ENCODE data around the gene CCDC120.

CCDC120 gene

DNA sequence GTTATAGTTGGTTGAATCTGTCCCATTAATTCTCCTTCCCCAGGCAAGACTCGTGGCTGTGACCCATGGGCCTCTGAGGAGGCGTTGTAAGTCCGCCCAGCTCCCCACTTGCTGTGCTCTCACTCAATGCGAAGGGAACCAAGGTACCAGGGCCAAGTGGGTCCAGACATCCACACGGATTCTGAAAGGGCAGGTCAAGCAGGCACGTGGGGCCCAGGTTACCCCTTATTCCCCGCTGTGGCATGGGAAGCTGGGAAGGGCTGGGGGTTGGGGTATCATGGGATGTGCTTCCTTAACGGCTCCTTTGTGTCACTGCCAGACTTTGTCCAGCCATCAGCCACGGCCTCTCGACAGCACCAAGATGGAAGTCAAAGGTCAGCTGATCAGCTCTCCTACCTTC is 3.1 kb downstream of the CCDC120 start:
- DNase-seq (ENCODE audit: low read depth in 2 of 2, low spot score in 1 of 2) = no peak

DNA sequence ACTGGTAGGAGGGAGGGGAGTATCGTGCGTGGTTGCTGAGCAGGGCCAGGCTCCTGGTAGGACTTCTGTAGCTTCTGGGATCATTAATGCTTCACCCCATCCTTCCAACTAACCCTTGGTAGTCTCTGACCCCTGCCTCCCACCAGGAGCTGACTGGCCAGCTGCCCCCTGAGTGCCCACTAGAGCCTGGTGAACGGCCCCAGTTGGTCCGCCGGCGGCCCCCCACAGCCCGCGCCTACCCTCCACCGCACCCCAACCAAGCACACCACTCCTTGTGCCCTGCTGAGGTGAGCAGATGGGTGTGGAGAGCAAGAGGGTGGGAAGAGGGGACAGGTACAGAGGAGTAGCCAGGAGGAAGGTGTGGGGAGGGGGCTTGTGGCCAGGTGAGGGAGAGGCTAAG is 4.9 kb downstream of the CCDC120 start:
- no peak for DNase-seq (ENCODE audit: low read depth in 2 of 2, low spot score in 1 of 2)

DNA sequence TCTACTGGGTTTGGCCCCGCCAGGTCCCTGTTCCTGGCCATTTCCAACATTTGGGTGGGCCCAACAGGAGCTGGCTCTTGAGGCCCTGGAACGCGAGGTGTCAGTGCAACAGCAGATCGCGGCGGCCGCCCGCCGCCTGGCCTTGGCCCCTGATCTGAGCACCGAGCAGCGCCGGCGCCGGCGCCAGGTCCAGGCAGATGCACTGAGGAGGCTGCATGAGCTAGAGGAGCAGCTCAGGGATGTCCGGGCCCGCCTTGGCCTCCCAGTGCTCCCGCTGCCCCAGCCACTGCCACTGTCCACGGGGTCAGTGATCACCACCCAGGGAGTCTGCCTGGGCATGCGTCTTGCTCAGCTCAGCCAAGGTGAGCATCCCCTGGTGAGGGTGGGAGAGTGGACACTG is 5.5 kb downstream of the CCDC120 start:
- DNase-seq (ENCODE audit: low read depth in 2 of 2, low spot score in 1 of 2) = no peak

DNA sequence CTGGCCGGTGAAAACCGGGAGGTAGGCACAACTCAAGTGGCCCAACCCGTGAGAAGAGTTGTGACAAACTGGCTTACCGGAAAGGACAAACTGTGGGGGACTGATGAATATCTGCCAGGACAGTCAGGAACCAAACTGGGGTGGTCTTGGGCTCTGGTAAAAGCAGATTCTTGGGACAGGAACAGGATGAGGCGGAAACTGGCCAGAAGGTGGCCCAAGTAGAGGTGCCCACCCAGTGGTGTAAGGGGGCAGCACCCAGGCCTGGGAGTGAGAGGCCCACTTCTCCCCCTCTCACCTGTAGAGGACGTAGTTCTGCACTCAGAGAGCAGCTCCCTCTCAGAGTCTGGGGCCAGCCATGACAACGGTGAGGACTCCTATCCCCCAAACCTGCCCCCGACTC is 5.9 kb downstream of the CCDC120 start:
- no peak for DNase-seq (ENCODE audit: low read depth in 2 of 2, low spot score in 1 of 2)

DNA sequence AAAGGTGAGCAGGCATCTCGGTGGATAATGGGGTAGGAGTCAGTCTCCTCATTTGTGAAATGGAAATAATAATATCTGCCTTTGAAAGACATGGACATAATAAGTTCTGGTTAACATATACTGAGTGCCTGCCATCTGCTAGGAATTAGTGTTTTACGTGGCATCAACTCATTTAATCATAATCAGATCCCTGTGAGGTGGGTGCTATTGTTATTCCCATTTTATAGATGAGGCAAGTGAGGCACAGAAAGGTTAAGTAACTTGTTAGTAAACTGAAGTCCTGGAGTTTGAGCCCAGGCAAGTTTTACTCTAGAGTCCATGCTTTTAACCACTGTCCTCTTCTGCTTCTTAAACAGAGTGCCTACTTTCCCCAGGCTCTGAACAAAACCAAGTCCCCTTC is 7.5 kb downstream of the CCDC120 start:
- no peak for DNase-seq (ENCODE audit: low read depth in 2 of 2, low spot score in 1 of 2)

DNA sequence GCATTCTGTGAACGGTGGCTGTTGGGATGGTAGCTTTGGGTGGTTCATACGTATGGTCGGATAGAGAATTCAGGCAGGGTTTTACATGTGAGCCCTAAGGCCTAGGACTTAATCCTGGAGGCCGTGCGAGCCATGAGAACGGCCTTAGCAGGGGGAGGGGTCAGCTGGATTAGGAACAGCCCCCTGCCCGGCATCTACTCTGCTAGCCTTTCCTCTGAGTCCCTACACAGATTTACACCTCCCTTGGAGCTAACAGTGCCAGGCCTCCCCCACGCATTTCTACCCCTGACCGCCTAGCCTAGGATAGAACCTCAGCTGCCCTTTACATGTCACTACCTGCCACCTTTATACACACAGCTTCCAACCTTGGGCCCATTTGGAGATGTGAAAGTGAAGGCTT is 7.9 kb downstream of the CCDC120 start:
- no peak for DNase-seq (ENCODE audit: low read depth in 2 of 2, low spot score in 1 of 2)

DNA sequence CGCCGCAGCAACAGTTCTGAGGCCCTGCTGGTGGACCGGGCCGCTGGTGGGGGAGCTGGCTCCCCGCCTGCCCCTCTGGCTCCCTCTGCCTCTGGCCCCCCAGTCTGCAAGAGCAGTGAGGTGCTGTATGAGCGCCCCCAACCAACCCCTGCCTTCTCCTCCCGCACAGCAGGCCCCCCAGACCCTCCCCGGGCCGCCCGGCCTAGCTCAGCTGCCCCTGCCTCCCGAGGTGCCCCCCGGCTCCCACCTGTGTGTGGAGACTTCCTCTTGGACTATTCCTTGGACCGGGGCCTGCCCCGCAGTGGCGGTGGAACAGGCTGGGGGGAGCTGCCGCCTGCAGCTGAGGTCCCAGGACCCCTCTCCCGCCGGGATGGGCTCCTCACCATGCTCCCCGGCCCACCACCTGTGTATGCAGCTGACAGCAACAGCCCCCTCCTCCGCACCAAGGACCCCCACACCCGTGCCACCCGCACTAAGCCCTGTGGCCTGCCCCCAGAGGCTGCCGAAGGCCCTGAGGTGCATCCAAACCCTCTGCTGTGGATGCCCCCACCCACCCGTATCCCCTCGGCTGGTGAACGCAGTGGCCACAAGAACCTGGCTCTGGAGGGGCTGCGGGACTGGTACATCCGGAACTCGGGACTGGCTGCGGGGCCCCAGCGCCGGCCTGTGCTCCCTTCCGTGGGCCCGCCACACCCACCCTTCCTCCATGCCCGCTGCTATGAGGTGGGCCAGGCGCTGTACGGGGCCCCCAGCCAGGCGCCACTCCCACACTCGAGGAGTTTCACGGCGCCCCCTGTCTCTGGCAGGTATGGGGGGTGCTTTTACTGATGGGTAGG is 8.7 kb downstream of the CCDC120 start:
- no peak for DNase-seq (ENCODE audit: low read depth in 2 of 2, low spot score in 1 of 2)

DNA sequence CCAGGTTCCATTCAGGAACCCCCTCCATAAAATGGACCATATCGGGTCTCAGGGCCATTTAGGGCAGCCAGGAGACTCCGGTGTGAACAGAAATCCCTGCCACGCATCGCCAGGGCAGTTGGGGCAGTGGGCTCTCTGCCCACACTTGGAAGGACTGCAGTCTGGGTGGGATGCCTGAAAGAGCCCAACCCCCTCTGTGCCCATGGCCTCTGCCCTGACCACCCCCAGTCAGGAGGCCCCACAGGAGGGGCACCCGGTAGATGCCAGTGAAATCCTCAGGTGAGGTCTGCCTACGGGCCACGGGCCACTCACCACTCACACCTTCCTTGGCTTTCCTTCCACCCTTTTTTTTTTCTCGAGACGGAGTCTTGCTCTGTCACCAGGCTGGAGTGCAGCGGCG is 10.2 kb downstream of the CCDC120 start:
- no peak for DNase-seq (ENCODE audit: low read depth in 2 of 2, low spot score in 1 of 2)

DNA sequence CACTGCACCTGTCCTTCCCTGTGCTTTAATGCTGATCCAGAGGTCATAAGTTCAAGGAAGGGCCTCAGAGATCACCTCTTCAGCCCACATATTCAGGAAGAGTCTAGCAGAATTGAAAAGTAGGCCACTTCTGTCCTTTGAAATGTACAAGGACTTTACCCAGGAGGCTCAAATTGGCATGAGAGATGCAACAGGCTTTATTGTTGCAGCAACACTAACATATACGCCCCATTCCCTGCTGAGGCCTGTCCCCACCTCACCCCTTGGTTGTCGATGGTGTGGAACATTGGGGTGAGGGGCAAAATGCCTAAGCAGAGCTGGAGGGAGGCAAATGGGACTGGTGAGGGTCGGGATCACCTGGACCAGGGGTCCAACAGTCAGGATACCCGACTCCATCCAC is 12.2 kb downstream of the CCDC120 start:
- no peak for DNase-seq (ENCODE audit: low read depth in 2 of 2, low spot score in 1 of 2)

DNA sequence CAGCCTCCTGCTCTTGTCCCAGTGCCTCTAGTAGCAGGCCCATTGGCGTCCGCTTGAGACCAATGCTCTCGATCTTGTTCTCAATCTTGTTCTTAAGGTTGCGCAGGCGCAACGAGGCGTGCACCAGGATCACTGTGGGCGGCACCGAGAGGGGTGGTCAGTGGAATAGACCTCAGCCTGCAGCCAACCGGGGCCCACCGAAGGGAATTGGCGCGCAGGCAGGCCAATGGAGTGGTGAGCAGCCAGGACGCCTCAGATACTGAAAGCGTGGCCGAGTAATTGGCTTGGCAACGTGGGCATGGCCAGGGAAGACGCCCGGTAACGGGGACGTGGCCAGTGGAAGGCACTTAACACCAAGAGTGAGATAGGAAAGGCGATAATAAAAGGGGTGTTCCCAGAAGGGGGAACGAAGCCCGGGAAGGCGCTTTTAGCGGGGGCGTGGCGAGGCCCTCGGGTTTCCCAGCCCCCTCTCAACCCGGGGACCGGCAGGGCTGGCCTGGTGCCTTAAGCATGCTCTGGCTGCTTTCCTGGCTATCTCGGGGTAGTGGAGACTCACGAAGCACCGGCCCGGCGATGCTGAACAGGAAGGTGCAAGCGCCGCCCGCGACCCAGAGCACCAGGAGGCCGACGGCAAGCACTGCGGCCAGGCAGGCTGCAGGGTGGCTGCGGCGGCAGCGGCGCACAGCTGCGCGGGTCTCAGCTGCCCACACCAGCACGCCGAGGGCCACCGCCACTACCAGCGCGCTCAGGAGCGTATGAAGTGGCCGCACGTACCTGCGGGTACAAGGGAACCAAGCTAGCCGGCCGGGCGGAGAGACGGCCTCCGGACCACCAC is 13.3 kb downstream of the CCDC120 start:
- no peak for DNase-seq (ENCODE audit: low read depth in 2 of 2, low spot score in 1 of 2)

DNA sequence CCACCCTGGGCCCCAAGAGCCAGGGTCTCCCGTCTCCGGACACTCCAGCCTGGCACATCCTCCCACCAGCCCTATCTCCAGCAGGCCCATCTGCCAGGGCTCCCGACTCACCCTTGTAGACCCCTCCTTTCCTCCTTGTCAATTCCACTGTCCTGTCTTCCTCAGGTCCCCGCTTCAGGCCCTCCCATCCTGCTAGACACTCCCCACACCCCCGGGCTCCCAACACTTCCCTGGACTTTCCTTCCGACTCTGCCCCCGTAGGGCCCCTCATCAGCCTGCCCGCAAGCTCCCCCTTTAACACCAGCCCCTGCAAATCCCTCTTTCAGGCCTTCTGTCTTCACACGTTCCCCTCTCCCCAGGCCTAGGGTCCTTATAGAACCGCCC is 13.9 kb downstream of the CCDC120 start:
- no peak for DNase-seq (ENCODE audit: low read depth in 2 of 2, low spot score in 1 of 2)

DNA sequence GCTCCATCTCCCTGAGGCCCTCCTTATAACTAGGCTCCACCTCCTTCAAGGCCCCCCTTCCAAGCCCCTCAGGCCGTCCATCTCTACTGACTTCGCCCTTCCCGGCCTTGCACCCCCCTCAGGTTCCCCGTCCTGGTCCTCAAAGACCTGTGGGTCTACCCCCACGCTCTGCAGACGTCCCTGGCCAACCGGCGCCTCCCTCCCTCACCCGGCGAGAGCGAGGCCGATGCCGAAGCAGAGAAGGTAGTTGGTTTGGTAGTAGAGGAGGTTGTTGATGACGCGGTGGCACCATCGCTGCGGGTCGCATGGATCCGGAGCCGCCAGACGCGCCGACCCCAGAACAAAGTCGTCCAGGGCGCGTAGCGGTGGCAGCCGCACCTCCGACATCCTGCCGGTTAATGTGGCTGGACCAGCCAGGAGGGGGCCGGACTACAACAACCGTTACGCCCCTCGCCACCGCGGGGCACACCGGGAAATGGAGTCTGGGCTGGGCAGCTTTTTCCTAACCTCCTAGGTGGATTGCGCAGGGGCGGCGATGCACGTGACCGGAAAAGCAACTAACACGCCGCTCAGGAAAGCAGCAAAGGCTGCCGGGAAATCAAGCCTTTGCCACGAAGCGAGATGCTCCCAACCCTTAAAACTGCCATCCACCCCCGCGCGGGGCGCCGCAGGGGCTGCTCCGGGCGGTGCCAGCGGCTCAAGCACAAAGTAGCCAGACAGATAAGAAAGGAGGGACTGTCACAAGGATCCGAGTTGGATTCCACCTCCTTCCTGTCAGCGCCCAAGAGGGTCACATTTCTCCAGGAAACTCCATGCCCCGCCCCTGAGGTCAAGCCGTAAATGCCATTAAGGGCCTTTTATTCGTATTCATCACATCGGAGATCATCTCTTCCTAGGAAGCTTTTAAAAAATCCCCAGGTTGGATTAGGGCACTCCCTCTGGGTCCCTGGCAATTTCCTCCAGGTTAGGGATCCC is 15.1 kb downstream of the CCDC120 start, which contains the start of gene PRAF2:
Gene PRAF2, minus strand, starts transcription at position 402 of the 975 bp plus-strand sequence. Its CDS starts 15 bp downstream, at position 387.
- peak; percentile 70 to 76 for DNase-seq (ENCODE audit: low read depth in 2 of 2, low spot score in 1 of 2)

DNA sequence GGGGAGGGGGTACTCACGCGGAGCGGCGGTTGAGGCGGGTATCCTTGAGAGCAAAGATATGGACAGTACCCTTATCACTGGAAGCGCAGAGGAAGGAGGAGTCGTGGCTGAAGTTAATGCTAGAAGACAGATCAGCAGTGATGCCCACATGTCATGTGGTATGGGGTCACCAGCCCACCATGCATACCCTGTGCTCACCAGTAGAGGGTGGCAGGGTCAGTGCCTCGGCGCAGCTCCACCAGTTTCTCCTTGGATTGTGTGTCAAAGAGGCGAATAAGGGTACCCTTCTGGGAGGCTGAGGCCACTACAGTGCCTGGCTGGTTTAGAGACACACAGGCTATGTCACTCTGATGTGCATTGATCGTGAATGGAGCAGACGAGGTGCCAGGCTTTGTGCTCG is 16.5 kb downstream of the CCDC120 start:
- no peak for DNase-seq (ENCODE audit: low read depth in 2 of 2, low spot score in 1 of 2)

DNA sequence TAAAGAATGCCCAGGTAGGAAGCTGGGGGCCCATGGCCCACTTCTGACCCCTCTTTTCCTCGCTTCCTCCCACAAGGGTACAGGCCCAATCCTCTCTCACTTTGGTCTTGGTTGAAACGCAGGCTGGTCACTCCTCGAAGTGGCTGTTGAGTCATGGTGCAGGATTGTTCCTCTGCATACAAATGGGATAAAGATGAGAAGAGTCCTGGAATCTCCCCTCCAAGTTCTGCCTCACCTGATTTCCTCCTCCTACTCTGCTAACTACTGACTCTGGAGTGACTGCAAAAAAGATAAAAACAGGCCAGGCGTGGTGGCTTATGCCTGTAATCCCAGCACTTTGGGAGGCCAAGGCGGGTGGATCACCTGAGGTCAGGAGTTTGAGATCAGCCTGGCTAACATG is 19.1 kb downstream of the CCDC120 start:
- no peak for DNase-seq (ENCODE audit: low read depth in 2 of 2, low spot score in 1 of 2)

DNA sequence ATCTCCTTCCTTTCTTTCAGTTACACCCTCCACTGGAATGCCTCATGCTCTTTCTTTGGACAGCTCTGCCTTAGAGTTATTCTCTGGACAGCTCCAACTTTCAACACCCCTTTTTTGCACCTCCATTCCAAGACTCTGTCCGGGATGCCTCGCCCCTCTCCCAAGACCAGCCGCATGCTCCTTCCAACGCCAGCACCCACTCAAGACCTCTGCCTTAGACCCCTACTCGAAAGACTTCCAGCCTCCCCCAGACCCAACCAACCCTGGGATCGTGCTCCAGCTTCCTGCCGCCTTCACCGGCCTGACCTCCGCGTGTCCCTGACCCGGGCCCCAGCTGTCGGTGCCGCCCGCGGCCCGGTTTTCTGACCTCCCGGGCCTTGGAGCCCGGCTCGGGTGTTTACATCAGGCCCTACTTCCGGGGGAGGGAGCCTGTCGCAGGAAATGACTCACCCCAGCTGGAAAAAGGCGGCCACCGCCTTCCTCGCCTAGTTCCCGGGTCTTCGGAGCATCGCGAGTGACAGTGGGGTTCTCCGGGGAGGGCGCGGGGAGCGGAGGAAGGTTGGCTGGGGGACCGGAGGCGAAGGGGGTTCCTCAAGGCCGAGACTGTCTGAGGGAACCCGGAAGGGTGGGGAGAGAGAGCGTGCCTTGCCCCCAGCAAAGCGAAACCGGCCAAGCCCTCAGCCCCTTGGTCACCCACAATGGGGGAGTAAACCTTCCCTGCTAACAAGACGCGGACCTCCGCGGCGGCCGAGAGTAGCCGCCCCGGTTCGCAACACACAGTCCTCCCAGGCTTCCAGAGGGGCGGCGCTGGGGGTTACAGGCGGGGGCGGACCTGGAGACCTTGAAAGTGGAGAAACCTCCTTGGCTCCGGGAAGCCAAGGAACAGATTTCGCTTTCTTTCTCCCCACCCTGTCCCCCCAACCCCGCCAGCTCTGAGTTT is 21.0 kb downstream of the CCDC120 start, which contains the start of gene WDR45:
Gene WDR45, minus strand, starts transcription at position 399 of the 940 bp plus-strand sequence. CDS start 1,792 bp downstream, outside the sequence.
- peak; percentile 35 to 54 for DNase-seq (ENCODE audit: low read depth in 2 of 2, low spot score in 1 of 2)

DNA sequence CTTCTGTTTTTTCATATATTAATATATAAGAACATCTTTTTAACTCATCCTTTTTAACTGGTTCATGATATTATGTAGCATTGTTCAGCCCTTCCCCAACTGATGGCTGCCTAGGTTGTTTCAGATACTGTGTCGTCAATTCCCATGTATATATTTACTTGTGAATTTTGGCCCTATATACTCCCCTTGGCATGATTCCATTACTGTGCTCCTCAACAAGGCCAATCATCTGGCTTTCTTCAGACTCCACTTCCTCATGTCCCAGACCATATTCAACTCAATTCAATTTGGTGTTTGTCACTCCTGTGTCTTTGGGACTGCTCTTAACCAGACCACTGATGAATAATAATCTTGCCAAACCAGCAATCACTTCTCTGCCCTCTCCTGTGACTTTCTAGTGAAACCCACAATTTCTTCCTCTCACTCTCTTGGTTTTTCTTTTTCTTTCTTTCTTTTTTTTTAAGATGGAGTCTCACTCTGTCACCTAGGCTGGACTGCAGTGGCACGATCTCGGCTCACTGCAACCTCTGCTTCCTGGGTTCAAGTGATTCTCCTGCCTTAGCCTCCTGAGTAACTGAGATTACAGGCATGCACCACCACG is 23.6 kb downstream of the CCDC120 start:
- no peak for DNase-seq (ENCODE audit: low read depth in 2 of 2, low spot score in 1 of 2)

DNA sequence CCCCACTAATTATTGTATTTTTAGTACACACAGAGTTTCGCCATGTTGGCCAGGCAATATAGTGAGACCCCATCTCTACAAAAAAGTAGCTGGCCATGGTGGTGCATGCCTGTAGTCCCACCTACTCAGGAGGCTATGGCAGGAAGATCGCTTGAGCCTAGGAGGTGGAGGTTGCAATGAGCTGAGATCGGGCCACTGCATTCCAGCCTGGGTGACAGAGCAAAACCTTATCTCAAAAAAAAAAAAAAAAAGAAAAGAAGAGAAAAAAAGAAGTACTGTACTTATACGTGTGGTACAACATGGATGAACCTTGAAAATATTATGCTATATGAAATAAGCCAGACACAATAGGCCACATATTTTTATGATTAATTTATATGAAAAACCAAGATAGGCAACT is 30.8 kb downstream of the CCDC120 start:
- no peak for DNase-seq (ENCODE audit: low read depth in 2 of 2, low spot score in 1 of 2)

DNA sequence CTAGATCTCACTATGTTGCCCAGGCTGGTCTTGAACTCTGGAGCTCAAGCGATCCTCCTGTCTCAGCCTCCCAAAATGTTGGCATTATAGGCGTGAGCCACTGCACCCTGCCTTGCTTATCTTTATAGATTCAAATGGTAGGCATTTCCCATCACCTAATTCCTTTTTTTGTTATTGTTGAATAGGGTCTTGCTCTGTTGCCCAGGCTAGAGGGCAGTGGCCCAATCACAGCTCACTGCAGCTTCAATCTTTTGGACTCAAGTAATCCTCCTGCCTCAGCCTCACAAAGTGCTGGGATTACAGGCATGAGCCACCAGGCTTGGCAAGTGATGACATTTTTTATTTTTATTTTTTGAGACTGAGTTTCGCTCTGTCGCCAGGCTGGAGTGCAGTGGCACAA is 37.6 kb downstream of the CCDC120 start:
- DNase-seq (ENCODE audit: low read depth in 2 of 2, low spot score in 1 of 2) = no peak
